Esophagus muscularis mucosa (tissue), 4 donors: ENCODE results near the gene DCUN1D4.

Experiments
- EP300 ChIP-seq: sonication (generic); formaldehyde crosslinking; IDR thresholded peaks from one replicate; pipeline ENCODE4 v1.6.1; 2017; ENCODE audit warnings: antibody characterized with exemption
- POLR2A ChIP-seq: fragments of 450-650 bp; IDR thresholded peaks from one replicate; pipeline ENCODE4 v1.6.1; 2017; ENCODE audit warnings: antibody characterized with exemption, moderate library complexity, mild to moderate bottlenecking, low read depth
- POLR2AphosphoS5 ChIP-seq, 2 donors: sonication (generic); formaldehyde crosslinking; IDR thresholded peaks; one replicate each; pipeline ENCODE4 v1.6.1; 2017; ENCODE audit warnings: antibody characterized with exemption in 2 of 2
- TF ChIP-seq, protein P1 (sequence below), 3 experiments: fragments of 200-600 bp in 2 of 3; fragments of 450-650 bp in 1 of 3; sonication (generic) in 2 of 3; IDR thresholded peaks; one replicate each; pipeline ENCODE4 v1.5.1; 2017 to 2019; ENCODE audit warnings: antibody characterized with exemption in 3 of 3, mild to moderate bottlenecking in 2 of 3, moderate library complexity in 1 of 3

DNA sequence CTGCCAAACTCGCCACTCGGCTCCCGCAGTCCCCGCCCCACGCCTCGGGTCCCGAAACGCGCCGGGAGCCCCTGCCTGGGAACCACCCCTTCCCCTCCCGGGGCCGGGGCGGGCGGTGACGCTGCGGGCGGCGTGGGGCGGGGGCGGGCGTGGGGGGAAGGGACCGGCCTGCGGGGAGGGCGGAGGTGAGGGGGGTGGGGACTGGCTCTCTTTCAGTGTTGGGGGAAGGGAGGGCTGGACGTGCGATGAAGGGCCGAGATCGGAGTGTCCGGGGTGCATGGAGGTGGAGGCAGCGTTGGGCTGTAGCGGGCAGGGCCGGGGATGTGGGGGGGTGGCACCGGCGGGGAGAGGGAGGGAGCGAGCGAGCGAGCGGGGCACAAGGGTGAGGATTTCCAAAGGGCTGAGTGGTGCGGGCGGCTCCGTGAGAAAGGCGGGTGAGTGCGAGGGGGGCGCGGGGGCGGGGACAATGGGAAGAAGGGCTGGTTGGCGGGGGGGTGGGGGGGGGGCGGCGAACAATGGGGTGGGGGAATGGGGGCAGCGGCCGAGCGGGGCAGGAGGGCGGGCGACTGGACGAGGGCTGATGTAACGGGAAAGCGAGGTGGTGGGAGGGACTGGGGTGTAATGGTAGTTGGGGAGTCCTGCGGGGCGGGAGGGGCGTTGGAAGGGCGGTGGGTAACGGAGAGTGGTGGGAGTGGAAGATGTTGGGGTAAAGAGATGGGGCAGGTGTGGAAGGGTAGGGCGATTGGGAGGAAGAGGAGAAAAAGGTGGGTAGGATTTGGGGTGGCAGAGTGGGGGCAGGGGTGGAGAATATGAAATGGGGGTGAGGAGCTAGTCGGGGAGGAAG, 578 bp downstream of the DCUN1D4 start:
- TF ChIP-seq, protein P1, sequence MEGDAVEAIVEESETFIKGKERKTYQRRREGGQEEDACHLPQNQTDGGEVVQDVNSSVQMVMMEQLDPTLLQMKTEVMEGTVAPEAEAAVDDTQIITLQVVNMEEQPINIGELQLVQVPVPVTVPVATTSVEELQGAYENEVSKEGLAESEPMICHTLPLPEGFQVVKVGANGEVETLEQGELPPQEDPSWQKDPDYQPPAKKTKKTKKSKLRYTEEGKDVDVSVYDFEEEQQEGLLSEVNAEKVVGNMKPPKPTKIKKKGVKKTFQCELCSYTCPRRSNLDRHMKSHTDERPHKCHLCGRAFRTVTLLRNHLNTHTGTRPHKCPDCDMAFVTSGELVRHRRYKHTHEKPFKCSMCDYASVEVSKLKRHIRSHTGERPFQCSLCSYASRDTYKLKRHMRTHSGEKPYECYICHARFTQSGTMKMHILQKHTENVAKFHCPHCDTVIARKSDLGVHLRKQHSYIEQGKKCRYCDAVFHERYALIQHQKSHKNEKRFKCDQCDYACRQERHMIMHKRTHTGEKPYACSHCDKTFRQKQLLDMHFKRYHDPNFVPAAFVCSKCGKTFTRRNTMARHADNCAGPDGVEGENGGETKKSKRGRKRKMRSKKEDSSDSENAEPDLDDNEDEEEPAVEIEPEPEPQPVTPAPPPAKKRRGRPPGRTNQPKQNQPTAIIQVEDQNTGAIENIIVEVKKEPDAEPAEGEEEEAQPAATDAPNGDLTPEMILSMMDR (IDR thresholded peaks at IDR 0.05) = no peak
- TF ChIP-seq POLR2A (no peak), POLR2AphosphoS5 (IDR thresholded peaks at IDR 0.05) (no peak), EP300 (no peak)
